GM21515 (cell line): ENCODE measurements around the gene CD79B.
"Not testable (repeated sequence)": the region's sequence is repeated elsewhere in the genome, so short reads cannot be mapped to it uniquely, and the experiment has no call there.

Experiments
- ATAC-seq: cut with Tn5 transposase; IDR thresholded peaks from one replicate; pipeline ENCODE4 v1.9.1; 2021; ENCODE audit not compliant: unreplicated experiment

The CD79B gene

DNA sequence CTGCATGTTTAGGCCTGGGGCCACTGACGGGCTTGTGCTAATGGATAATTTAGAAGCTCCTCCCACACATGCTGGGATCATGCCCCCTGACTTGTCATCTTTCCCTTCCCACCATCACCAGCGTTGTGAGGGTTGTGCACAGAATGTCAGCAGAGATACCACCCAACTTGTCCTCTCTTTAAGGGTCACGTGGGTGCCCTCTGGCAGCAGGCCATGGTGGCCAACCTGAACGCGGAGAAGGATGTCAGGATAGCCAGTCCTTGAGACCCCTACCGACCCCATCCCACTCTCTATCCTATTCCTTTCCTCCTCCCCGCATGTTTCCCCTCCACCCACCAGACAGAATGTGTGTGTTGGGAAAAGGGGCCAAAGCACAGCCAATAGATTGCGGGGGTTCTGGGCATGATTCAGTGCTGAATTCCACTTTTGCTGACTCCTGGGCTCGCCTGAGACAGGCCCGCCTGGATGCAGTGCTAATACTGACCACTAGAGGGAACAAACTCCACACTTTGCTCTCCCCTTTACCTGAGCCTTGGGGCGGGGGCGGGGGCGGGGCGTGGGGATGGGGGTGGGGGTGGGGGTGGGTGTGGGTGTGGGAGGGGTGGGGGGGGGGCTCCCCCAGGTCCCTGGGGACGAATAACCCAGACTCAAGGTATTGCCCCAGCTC, 50.1 kb downstream of the CD79B start, which contains the start of gene GH2:
Gene GH2, minus strand, starts transcription at position 10 of the 667 bp plus-strand sequence. CDS start 143 bp downstream, outside the sequence.
- no peak for ATAC-seq

GRCh38 chr17:63881337-63881736, 50.8 kb downstream of the CD79B start:
- ATAC-seq = not testable (repeated sequence)

GRCh38 chr17:63880706-63881105, 51.4 kb downstream of the CD79B start:
- no peak for ATAC-seq
